ENCODE data around the gene SLC2A4. TPM values are rescaled to one million over a fixed set of nuclear protein-coding genes. Genes with fewer than 3 reads are reported as not detected.

Gene SLC2A4
- total and polyA plus RNA-seq, 2 donors from 2014 or later = 2.8 to 4.2 TPM

DNA sequence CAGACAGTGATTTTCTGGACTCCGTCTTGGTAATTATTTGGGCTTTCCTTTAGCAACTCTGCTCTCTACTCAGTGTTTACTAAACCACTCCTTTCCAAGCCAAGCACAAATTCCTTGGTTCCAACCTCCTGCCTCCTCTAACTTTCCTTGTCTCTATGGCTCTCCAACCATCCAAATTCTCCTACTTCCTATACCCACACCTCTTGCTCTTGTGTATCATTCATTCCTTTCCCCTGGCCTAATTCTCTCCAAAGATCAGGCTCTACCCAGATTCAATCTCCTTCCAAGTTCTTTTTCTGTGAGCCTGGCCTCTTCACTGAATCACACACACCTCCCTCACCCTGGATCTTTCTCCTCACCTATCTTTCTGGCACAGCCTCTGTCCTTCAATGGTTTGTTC, 46.5 kb downstream of the SLC2A4 start:
- H3K27ac ChIP-seq (ENCODE audit: low read depth in 2 of 2, low read length in 2 of 2) = no peak overlapping the region
- intact Hi-C loops (cut with DNase I) = no loop called here

GRCh38 chr17:7328840-7329373, 47.4 kb downstream of the SLC2A4 start, which contains the start of gene NEURL4:
NEURL4 (minus strand) TSS chr17:7329335; CDS start chr17:7329312, 23 bp downstream.
- H3K9me3 ChIP-seq (ENCODE audit: control insufficient read depth in 2 of 3, insufficient read depth in 1 of 3, low read length in 3 of 3) = no peaks in the 10 kb centered on the region
- peak within 1 kb of the TSS; percentile 85 to 95 (median 93) for H3K9ac ChIP-seq (ENCODE audit: low read length in 3 of 3)
- H3K4me1 ChIP-seq (ENCODE audit: control insufficient read depth in 2 of 3, insufficient read depth in 2 of 3, low read depth in 1 of 3, low read length in 3 of 3) = peaks cover 0 to 17% (median 7%) of the 10 kb centered on the region in 3 donors
- TF ChIP-seq CTCF (IDR thresholded peaks at IDR 0.05; ENCODE audit: borderline replicate concordance, extremely low read depth, insufficient read depth) = no peak
- peaks cover 2 to 7% (median 7%) of the 10 kb centered on the region in 3 donors for H3K36me3 ChIP-seq (ENCODE audit: control insufficient read depth in 2 of 3, insufficient read depth in 3 of 3, low read length in 3 of 3)
- DNase-seq (peak in 1 of 5 donors; percentile 46), FAIRE-seq (no peak)
- H3K4me3 ChIP-seq (ENCODE audit: low read length in 3 of 3) = peak within 1 kb of the TSS; percentile 98 to 99 (median 99)
- no peaks in the 10 kb centered on the region for H3K27me3 ChIP-seq (ENCODE audit: control insufficient read depth, insufficient read depth, low read length)
- intact Hi-C loops (cut with DNase I) = no loop called here
- peak within 1 kb of the TSS; percentile 92 to 94 for H3K27ac ChIP-seq (ENCODE audit: low read depth in 2 of 2, low read length in 2 of 2)

More for the DNA sequence above, 46.5 kb downstream of the SLC2A4 start:
- Histone ChIP-seq H3K9ac (ENCODE audit: low read length in 3 of 3) (peak overlapping the region in 2 of 3 donors; percentile 9 to 36), H3K36me3 (ENCODE audit: control insufficient read depth in 2 of 3, insufficient read depth in 3 of 3, low read length in 3 of 3) (peaks cover 2 to 13% (median 12%) of the 10 kb centered on the region in 3 donors), H3K9me3 (ENCODE audit: control insufficient read depth in 2 of 3, insufficient read depth in 1 of 3, low read length in 3 of 3) (no peaks in the 10 kb centered on the region), H3K4me1 (ENCODE audit: control insufficient read depth in 2 of 3, insufficient read depth in 2 of 3, low read depth in 1 of 3, low read length in 3 of 3) (peaks cover 0 to 17% (median 7%) of the 10 kb centered on the region in 3 donors), H3K4me3 (ENCODE audit: low read length in 3 of 3) (peak overlapping the region; percentile 77 to 99 (median 98)), H3K27me3 (ENCODE audit: control insufficient read depth, insufficient read depth, low read length) (no peaks in the 10 kb centered on the region)
- DNase-seq (no peak), FAIRE-seq (no peak)
- no peak for TF ChIP-seq CTCF (IDR thresholded peaks at IDR 0.05; ENCODE audit: borderline replicate concordance, extremely low read depth, insufficient read depth)

- DNase-seq (peak; percentile 99 to 100 (median 100)), FAIRE-seq (peak; percentile 32)
- peaks cover 0 to 17% (median 7%) of the 10 kb centered on the region in 3 donors for H3K4me1 ChIP-seq (ENCODE audit: control insufficient read depth in 2 of 3, insufficient read depth in 2 of 3, low read depth in 1 of 3, low read length in 3 of 3)
- intact Hi-C loops (cut with DNase I) = no loop called here
- H3K9ac ChIP-seq (ENCODE audit: low read length in 3 of 3) = peak overlapping the region; percentile 79 to 95 (median 85)
- H3K4me3 ChIP-seq (ENCODE audit: low read length in 3 of 3) = peak overlapping the region; percentile 98 to 99 (median 99)
- H3K9me3 ChIP-seq (ENCODE audit: control insufficient read depth in 2 of 3, insufficient read depth in 1 of 3, low read length in 3 of 3) = no peaks in the 10 kb centered on the region
- H3K27me3 ChIP-seq (ENCODE audit: control insufficient read depth, insufficient read depth, low read length) = no peaks in the 10 kb centered on the region
- H3K36me3 ChIP-seq (ENCODE audit: control insufficient read depth in 2 of 3, insufficient read depth in 3 of 3, low read length in 3 of 3) = peaks cover 2 to 7% (median 7%) of the 10 kb centered on the region in 3 donors
- no peak for TF ChIP-seq CTCF (IDR thresholded peaks at IDR 0.05; ENCODE audit: borderline replicate concordance, extremely low read depth, insufficient read depth)
- H3K27ac ChIP-seq (ENCODE audit: low read depth in 2 of 2, low read length in 2 of 2) = peak overlapping the region; percentile 92 to 94
These were observed 48.0 kb downstream of the SLC2A4 start for GRCh38 chr17:7329374-7329996.

Data from kidney (tissue), 14 donors.